ENCODE results near the gene PSMD7.

The PSMD7 gene

DNA sequence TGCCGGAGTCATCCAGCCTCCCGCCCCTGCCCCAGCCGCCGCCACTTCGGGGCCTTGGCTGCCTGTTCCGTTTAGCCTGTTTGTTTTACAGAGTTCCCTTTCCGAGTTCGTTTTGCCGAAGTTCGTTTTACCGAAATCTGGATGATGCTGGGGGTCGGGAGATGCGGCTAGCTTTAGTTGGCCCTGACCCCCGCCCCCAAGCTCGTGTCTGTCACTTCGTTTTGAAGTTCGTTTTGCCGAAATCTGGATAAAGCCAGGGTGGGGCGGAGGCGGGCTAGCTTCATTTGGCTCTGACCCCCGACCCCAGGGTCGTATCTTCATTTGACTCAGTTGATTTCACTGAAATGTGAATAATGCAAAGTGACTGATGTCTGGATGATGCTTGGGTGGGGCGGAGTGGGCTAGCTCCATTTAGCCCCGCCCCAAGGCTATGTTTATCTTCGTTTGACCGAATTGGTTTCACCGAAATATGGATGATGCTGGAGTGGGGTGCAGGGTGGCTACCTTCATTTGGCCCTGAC, 591 bp downstream of the PSMD7 start:
- H3K27me3 ChIP-seq (ENCODE audit: control insufficient read depth, low read length): no peaks in the 10 kb centered on the region
- peaks cover 15% of the 10 kb centered on the region; the same call in 1 of the 2 replicates for H4K20me1 ChIP-seq (ENCODE audit: control insufficient read depth, insufficient read depth, low read depth, low read length)
- peak overlapping the region; percentile 82 for H3K4me2 ChIP-seq (ENCODE audit: low read length)
- H3F3A ChIP-seq (ENCODE audit: control insufficient read depth, insufficient read depth): peaks cover 6% of the 10 kb centered on the region; the same call in 1 of the 2 replicates
- H3K36me3 ChIP-seq (ENCODE audit: control insufficient read depth, low read length): peaks cover 55% of the 10 kb centered on the region
- TF ChIP-seq EZH2phosphoT487 (IDR thresholded peaks at IDR 0.05; ENCODE audit: borderline replicate concordance, low read length): no peak
- no peaks in the 10 kb centered on the region for H3K9me3 ChIP-seq (ENCODE audit: control insufficient read depth, insufficient read depth, low read length)
- H3K9me2 ChIP-seq (replicated peaks; ENCODE audit: control insufficient read depth, low read length): no peaks in the 10 kb centered on the region
- H3K27ac ChIP-seq (ENCODE audit: low read depth, low read length): peak overlapping the region; percentile 88
- H3K4me1 ChIP-seq (ENCODE audit: control insufficient read depth, low read length): peaks cover 29% of the 10 kb centered on the region
- peaks cover 69% of the 10 kb centered on the region for H3K79me2 ChIP-seq (ENCODE audit: control insufficient read depth, low read length)
- peak overlapping the region; percentile 99 for H3K4me3 ChIP-seq (ENCODE audit: low read length)

DNA sequence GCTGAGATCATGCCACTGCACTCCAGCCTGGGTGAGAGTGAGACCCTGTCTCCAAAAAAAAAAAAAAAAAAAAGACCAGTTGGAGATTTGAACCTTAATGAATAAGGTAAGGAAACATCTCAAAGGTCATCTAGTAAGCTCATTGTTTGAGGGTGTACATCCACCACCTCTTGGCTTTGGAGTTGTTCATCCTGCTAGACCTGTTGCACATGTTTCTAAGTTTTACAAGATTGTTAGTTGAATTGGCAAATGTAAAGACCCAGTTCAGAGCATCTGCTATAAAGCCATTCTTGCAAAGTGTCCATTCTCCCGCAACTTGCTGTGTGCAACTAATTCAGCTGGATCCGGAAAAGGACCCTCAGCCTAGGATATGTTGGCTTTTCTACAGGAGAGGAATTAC, 1.5 kb downstream of the PSMD7 start:
- Histone ChIP-seq H3K4me3 (ENCODE audit: low read length) (peak overlapping the region; percentile 99), H4K20me1 (ENCODE audit: control insufficient read depth, insufficient read depth, low read depth, low read length) (peaks cover 15% of the 10 kb centered on the region; the same call in 1 of the 2 replicates), H3K27me3 (ENCODE audit: control insufficient read depth, low read length) (no peaks in the 10 kb centered on the region), H3K9me3 (ENCODE audit: control insufficient read depth, insufficient read depth, low read length) (no peaks in the 10 kb centered on the region), H3K79me2 (ENCODE audit: control insufficient read depth, low read length) (peaks cover 67% of the 10 kb centered on the region), H3K9me2 (replicated peaks; ENCODE audit: control insufficient read depth, low read length) (no peaks in the 10 kb centered on the region), H3K36me3 (ENCODE audit: control insufficient read depth, low read length) (peaks cover 64% of the 10 kb centered on the region), H3K27ac (ENCODE audit: low read depth, low read length) (no peak overlapping the region), H3K4me2 (ENCODE audit: low read length) (peak overlapping the region; percentile 82), H3F3A (ENCODE audit: control insufficient read depth, insufficient read depth) (peaks cover 6% of the 10 kb centered on the region; the same call in 1 of the 2 replicates), H3K4me1 (ENCODE audit: control insufficient read depth, low read length) (peaks cover 29% of the 10 kb centered on the region)
- TF ChIP-seq EZH2phosphoT487 (IDR thresholded peaks at IDR 0.05; ENCODE audit: borderline replicate concordance, low read length) (no peak), CTCF (IDR thresholded peaks at IDR 0.05; ENCODE audit: low read depth, low read length, poor library complexity, severe bottlenecking) (no peak)

GRCh38 chr16:74302341-74302740, 5.7 kb downstream of the PSMD7 start:
- H3K79me2 ChIP-seq (ENCODE audit: control insufficient read depth, low read length): peaks cover 36% of the 10 kb centered on the region
- H3K4me1 ChIP-seq (ENCODE audit: control insufficient read depth, low read length): peaks cover 20% of the 10 kb centered on the region
- H3K9me3 ChIP-seq (ENCODE audit: control insufficient read depth, insufficient read depth, low read length): no peaks in the 10 kb centered on the region
- no peaks in the 10 kb centered on the region for H3K9me2 ChIP-seq (replicated peaks; ENCODE audit: control insufficient read depth, low read length)
- H3K27me3 ChIP-seq (ENCODE audit: control insufficient read depth, low read length): no peaks in the 10 kb centered on the region
- peaks cover 25% of the 10 kb centered on the region for H3F3A ChIP-seq (ENCODE audit: control insufficient read depth, insufficient read depth)
- peaks cover 15% of the 10 kb centered on the region; the same call in 1 of the 2 replicates for H4K20me1 ChIP-seq (ENCODE audit: control insufficient read depth, insufficient read depth, low read depth, low read length)
- peaks cover 97% of the 10 kb centered on the region for H3K36me3 ChIP-seq (ENCODE audit: control insufficient read depth, low read length)
- TF ChIP-seq CTCF (IDR thresholded peaks at IDR 0.05; ENCODE audit: low read depth, low read length, poor library complexity, severe bottlenecking): no peak
- no peak for TF ChIP-seq EZH2phosphoT487 (IDR thresholded peaks at IDR 0.05; ENCODE audit: borderline replicate concordance, low read length)
- no peak overlapping the region for H3K4me3 ChIP-seq (ENCODE audit: low read length)
- H3K27ac ChIP-seq (ENCODE audit: low read depth, low read length): no peak overlapping the region
- no peak overlapping the region for H3K4me2 ChIP-seq (ENCODE audit: low read length)

DNA sequence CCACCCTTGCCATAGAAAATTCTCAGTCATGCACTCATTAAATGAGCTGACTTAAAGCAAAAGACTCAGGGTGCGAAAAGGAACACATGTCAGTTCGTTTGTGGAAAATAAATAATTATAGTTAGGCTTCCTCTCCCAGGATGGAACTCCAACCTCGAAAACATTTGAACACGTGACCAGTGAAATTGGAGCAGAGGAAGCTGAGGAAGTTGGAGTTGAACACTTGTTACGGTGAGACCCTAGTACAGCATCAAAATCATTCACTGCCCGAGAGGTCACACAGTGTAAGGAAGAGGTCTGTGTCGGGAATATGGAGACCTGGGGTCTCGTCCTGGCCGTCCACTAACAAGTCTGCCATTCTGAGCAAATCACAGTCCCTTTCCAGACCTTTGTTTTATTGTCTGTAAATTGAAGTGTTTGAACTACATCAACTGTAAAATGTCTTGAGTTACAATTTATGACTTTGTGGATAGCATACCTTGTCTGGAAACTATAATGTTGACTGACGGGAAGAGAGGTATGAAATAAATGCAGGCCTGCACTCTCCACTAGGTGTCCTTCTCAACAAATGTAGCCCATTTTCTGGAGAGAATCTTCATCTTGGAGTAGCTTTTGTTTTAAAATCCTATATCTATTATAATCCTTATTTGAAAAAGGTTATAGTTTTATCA, 7.7 kb downstream of the PSMD7 start:
- TF ChIP-seq EZH2phosphoT487 (IDR thresholded peaks at IDR 0.05; ENCODE audit: borderline replicate concordance, low read length) (no peak), CTCF (IDR thresholded peaks at IDR 0.05; ENCODE audit: low read depth, low read length, poor library complexity, severe bottlenecking) (peak; percentile 48)
- no peaks in the 10 kb centered on the region for H3K27me3 ChIP-seq (ENCODE audit: control insufficient read depth, low read length)
- H3K9me2 ChIP-seq (replicated peaks; ENCODE audit: control insufficient read depth, low read length): no peaks in the 10 kb centered on the region
- H3K79me2 ChIP-seq (ENCODE audit: control insufficient read depth, low read length): peaks cover 17% of the 10 kb centered on the region
- peaks cover 1% of the 10 kb centered on the region; the same call in 1 of the 2 replicates for H3K4me1 ChIP-seq (ENCODE audit: control insufficient read depth, low read length)
- no peaks in the 10 kb centered on the region for H3K9me3 ChIP-seq (ENCODE audit: control insufficient read depth, insufficient read depth, low read length)
- no peak overlapping the region for H3K4me2 ChIP-seq (ENCODE audit: low read length)
- H4K20me1 ChIP-seq (ENCODE audit: control insufficient read depth, insufficient read depth, low read depth, low read length): peaks cover under 1% of the 10 kb centered on the region; the same call in 1 of the 2 replicates
- peaks cover 34% of the 10 kb centered on the region for H3F3A ChIP-seq (ENCODE audit: control insufficient read depth, insufficient read depth)
- H3K27ac ChIP-seq (ENCODE audit: low read depth, low read length): no peak overlapping the region
- peaks cover 78% of the 10 kb centered on the region for H3K36me3 ChIP-seq (ENCODE audit: control insufficient read depth, low read length)
- H3K4me3 ChIP-seq (ENCODE audit: low read length): no peak overlapping the region

All from DOHH2 (cell line).